ENCODE results near the gene CASQ1. TPM values are rescaled to one million over a fixed set of nuclear protein-coding genes. Genes with fewer than 3 reads are reported as not detected.

The CASQ1 gene
- not detected in 5 replicates for total RNA-seq (2022; extraction: Qiagen RNA extraction)

DNA sequence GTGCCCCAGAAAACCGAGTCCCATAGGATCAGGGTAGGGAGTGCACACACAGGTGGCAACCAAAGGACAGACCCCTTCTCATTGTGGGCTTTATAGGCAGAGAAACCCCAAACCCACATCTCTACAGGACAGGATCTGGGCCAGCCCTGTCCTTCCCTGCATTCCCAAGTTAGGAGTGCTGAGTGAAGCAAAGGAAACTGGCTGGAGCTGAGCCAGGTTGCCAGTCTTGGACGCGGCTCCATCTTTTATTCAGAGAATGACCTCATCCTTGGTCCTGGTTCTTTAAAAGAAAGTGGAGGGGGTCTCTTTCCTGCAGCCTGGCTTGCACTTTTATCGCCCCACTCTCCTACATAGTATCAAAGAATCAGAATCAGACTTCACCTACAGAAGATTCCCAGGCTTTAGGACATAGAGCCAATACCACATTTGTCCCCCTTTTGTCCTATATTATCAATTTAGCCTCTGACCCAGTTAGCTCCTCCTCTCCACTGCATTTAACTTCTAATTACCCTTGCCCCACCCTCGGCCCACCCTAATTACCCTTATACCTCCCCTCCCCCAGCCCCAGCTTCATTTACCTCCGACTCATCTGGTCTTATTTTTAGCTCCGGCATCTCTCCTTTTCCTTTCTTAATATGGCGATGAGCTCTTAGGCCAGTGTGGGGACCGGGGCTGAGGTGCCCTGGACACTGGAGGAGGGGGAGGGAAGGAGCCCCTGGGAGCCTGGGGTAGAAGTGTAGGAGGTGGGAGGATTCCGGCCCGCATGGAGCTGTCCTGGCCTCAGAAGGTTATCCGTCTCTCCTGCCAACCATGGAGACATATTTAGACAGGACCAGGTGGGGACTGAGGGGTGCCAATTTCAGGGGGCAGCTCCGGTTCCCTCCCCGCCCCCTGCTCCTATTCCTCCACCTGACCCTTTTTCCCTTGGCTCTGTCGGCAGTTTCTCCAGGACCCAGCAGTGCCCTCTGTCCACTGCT lies at the start of gene CASQ1:
Gene CASQ1 (plus strand): TSS at position 927 of the 977 bp plus-strand sequence. CDS start 177 bp downstream, outside the sequence.

DNA sequence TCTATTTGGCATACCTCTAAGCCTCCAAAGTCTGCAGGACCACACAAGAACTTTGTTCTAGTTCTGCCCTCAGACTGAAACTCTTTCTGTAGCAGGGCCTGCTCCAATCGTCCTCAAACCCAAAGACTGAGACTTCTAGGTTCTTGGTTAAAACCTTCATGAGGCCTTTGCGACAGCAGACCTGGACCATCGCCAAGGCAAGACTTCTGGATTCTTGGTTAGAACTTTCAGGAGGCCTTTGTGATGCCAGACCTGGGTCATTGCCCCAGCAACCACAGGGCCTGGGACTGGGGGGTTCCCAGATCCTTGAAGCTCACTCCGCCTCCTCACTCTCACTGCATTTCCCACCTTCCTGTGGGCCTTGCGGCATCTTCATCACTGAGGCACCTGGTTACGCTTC lies 39.1 kb upstream of the CASQ1 start, which contains the start of gene ATP1A4:
Gene ATP1A4 (plus strand): TSS at position 301 of the 400 bp plus-strand sequence. CDS start 438 bp downstream, outside the sequence.

DNA sequence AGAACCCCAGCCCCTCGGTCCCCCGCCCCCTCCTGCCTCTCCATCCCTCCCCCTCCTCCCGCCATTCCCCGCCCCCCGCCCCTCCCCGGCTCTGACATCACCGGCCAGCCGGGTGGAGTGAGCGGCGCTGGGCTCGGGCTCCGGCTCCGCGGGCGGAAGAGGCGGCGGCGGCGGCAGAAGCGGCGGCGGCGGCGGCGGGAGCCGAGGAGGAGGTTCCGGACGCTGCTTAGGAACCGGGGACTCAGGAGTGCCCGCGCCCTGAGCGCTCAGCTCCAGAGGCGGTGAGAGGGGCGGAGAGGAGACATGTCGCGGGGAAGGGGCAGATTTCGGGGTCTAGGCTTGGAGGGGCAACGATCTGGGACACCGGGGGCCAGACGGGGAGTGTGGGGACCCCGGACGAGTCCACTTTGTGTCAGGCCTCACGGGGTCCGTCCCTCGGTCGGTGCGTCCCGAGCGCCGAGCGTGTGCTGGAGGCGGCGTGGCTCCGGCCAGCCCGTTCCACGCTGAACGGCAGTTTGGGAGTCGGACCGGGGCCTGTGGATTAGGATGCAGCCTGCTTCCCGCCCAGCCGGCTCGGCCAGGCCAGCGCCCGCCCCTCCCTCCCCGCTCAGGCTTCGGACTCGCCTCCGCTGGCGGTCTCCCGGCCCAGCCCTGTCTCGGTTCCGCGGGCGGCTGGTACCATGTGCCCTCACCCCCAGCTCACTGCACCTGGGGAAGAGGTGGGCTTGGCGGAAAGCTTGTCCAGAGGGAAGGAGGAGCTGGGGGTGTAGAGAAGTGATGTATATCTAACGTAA lies 15.1 kb downstream of the CASQ1 start, which contains the start of gene PEA15:
Gene PEA15 (plus strand): TSS at position 143 of the 794 bp plus-strand sequence. CDS start 6,161 bp downstream, outside the sequence.

Other genes with a start within 250 kb of the CASQ1 start
- gene IGSF9, start 245.0 kb upstream of the CASQ1 start, total RNA-seq (2022; extraction: Qiagen RNA extraction): 0.17 to 0.29 TPM (median 0.22 TPM) in 5 replicates
- 0.13 to 0.83 TPM (median 0.40 TPM) in 5 replicates for gene SLAMF9, start 236.3 kb upstream of the CASQ1 start, total RNA-seq (2022; extraction: Qiagen RNA extraction)
- 4.1 to 4.6 TPM (median 4.4 TPM) in 5 replicates for gene PIGM, start 158.6 kb upstream of the CASQ1 start, total RNA-seq (2022; extraction: Qiagen RNA extraction)
- gene KCNJ10, start 120.4 kb upstream of the CASQ1 start, total RNA-seq (2022; extraction: Qiagen RNA extraction): 0.09 TPM in 1 of 5 replicates, not detected in the others
- gene KCNJ9, start 109.0 kb upstream of the CASQ1 start, total RNA-seq (2022; extraction: Qiagen RNA extraction): 0.02 TPM in 1 of 5 replicates, not detected in the others
- gene IGSF8, start 92.0 kb upstream of the CASQ1 start, total RNA-seq (2022; extraction: Qiagen RNA extraction): 6.0 to 10.1 TPM (median 10.0 TPM) in 5 replicates
- 0.03 to 0.20 TPM (median 0.07 TPM) in 4 of 5 replicates, not detected in the other for gene ATP1A2, start 74.8 kb upstream of the CASQ1 start, total RNA-seq (2022; extraction: Qiagen RNA extraction)
- not detected in 5 replicates for gene ATP1A4, start 39.0 kb upstream of the CASQ1 start, total RNA-seq (2022; extraction: Qiagen RNA extraction)
- gene PEA15, start 14.8 kb downstream of the CASQ1 start, total RNA-seq (2022; extraction: Qiagen RNA extraction): 180 to 213 TPM (median 195 TPM) in 5 replicates
- 44.4 to 56.1 TPM (median 53.8 TPM) in 5 replicates for gene DCAF8, start 72.0 kb downstream of the CASQ1 start, total RNA-seq (2022; extraction: Qiagen RNA extraction)
- gene PEX19, start 94.6 kb downstream of the CASQ1 start, total RNA-seq (2022; extraction: Qiagen RNA extraction): 20.8 to 27.6 TPM (median 23.3 TPM) in 5 replicates
- 79.1 to 100 TPM (median 84.0 TPM) in 5 replicates for gene COPA, start 152.7 kb downstream of the CASQ1 start, total RNA-seq (2022; extraction: Qiagen RNA extraction)
- gene NCSTN, start 152.8 kb downstream of the CASQ1 start, total RNA-seq (2022; extraction: Qiagen RNA extraction): 40.9 to 48.5 TPM (median 47.4 TPM) in 5 replicates
- gene NHLH1, start 176.5 kb downstream of the CASQ1 start, total RNA-seq (2022; extraction: Qiagen RNA extraction): 0.23 to 0.74 TPM (median 0.37 TPM) in 5 replicates
- gene VANGL2, start 210.0 kb downstream of the CASQ1 start, total RNA-seq (2022; extraction: Qiagen RNA extraction): 0.69 to 1.0 TPM (median 0.93 TPM) in 5 replicates